ENCODE data around the gene ANTXR1. TPM values are rescaled to one million over a fixed set of nuclear protein-coding genes. Genes with fewer than 3 reads are reported as not detected.

Gene ANTXR1
- total and polyA plus RNA-seq, 2 experiments from 2014 or later: 24.0 to 36.0 TPM

DNA sequence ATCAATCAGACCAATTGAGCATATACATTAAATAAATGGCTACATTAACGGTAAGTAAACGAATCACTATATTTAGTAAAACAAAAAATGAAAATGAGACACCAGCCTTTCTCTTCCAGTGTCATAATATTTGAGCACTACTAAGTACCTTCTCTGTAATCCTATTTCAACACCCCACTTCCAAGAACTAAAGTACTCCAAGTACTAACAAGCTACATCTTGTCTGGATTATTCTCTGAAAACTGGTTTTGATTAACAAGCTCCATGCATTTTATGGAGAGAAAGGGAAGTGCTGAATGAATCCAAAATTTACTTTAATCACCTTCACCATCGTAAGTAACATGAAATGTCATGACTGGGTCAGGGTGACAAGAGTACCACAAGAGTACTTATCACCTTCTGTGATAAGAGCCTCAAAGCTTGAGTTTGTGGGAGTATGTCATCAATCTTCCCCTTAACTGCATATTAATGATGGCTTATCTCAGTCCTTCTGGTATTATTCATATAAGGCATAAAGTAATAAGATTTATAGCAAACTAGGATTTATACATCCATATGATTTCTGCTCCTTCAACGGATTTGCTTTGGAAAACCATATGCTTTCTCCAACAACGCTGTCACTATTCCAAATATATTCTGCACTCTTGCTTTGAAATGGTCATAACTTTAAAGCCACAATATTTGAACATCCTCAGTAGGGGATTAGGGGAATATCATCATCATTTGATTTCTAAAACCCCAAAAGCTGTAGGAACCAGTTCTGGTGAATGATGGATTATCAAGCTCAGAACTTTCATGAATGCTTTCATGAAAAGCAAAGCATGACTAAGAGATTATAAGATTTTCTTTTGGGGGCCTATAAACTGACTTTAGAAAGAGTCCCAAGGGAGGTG, 127.0 kb downstream of the ANTXR1 start:
- DNase-seq (ENCODE audit: low read depth in 1 of 2, low spot score in 1 of 2): no peak
- Histone ChIP-seq H3K4me3 (no peak overlapping the region), H3K27ac (no peak overlapping the region), H3K4me1 (ENCODE audit: low read depth) (no peaks in the 10 kb centered on the region), H3K27me3 (no peaks in the 10 kb centered on the region), H3K9me3 (ENCODE audit: low read depth) (no peaks in the 10 kb centered on the region), H3K36me3 (no peaks in the 10 kb centered on the region)
- TF ChIP-seq, protein P1, sequence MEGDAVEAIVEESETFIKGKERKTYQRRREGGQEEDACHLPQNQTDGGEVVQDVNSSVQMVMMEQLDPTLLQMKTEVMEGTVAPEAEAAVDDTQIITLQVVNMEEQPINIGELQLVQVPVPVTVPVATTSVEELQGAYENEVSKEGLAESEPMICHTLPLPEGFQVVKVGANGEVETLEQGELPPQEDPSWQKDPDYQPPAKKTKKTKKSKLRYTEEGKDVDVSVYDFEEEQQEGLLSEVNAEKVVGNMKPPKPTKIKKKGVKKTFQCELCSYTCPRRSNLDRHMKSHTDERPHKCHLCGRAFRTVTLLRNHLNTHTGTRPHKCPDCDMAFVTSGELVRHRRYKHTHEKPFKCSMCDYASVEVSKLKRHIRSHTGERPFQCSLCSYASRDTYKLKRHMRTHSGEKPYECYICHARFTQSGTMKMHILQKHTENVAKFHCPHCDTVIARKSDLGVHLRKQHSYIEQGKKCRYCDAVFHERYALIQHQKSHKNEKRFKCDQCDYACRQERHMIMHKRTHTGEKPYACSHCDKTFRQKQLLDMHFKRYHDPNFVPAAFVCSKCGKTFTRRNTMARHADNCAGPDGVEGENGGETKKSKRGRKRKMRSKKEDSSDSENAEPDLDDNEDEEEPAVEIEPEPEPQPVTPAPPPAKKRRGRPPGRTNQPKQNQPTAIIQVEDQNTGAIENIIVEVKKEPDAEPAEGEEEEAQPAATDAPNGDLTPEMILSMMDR (IDR thresholded peaks at IDR 0.05; ENCODE audit: low read depth, low read length): no peak

DNA sequence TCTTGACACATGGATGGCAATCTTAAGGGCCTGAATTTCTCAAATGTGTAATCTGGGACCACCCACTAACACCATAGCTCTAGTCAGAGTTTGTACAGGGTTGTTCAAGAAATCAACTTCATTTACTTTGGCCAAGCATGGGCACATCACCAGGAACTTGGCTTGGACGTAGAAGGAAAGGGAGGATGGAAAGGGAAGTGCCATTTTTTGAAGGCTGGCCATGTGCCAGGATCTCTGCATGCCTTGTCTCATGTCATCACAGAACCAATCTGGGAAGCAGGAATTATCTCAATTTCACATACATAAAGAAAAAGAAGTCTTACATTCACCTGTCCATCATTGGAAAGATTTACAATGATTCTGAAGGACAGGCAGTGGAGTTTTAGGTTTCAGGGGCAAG, 128.1 kb downstream of the ANTXR1 start:
- TF ChIP-seq, protein P1 (IDR thresholded peaks at IDR 0.05; ENCODE audit: low read depth, low read length): no peak
- Histone ChIP-seq H3K27me3 (no peaks in the 10 kb centered on the region), H3K9me3 (ENCODE audit: low read depth) (no peaks in the 10 kb centered on the region), H3K27ac (no peak overlapping the region), H3K4me1 (ENCODE audit: low read depth) (no peaks in the 10 kb centered on the region), H3K36me3 (no peaks in the 10 kb centered on the region), H3K4me3 (no peak overlapping the region)
- DNase-seq (ENCODE audit: low read depth in 1 of 2, low spot score in 1 of 2): peak in 1 of 2 donors; percentile 27

DNA sequence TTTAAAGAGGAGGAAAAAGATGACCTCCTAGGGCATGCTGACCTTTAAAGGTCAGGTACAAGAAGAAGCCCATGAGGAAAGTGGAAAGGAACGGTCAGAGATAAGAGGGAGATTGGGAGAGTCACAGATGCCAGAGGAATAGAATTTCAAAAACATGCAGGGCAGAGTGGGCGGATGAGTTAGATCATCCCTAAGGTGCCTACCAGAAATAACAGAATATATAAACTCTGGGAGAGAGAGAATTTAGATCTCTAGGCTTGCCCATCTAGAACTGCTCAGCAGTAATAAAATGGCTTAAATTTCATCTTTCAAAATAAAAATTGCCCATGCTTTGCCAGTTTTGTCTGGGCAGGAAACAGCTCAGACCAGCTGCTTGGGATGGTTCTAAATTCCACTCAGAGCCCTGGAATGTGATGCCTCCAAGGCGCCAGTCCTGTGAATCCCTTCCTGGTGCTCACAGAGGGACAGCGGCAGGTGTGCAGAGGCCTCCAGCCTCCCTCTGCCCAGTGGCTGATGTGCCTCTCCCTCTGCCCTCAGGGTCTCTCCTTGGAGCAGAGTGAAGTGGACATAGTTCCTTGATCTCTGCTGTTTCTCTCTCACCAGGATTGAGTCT, 130.9 kb downstream of the ANTXR1 start:
- Histone ChIP-seq H3K36me3 (no peaks in the 10 kb centered on the region), H3K4me1 (ENCODE audit: low read depth) (peaks cover 7% of the 10 kb centered on the region), H3K27me3 (no peaks in the 10 kb centered on the region), H3K27ac (no peak overlapping the region), H3K4me3 (no peak overlapping the region), H3K9me3 (ENCODE audit: low read depth) (no peaks in the 10 kb centered on the region)
- no peak for DNase-seq (ENCODE audit: low read depth in 1 of 2, low spot score in 1 of 2)
- TF ChIP-seq, protein P1 (IDR thresholded peaks at IDR 0.05; ENCODE audit: low read depth, low read length): no peak

DNA sequence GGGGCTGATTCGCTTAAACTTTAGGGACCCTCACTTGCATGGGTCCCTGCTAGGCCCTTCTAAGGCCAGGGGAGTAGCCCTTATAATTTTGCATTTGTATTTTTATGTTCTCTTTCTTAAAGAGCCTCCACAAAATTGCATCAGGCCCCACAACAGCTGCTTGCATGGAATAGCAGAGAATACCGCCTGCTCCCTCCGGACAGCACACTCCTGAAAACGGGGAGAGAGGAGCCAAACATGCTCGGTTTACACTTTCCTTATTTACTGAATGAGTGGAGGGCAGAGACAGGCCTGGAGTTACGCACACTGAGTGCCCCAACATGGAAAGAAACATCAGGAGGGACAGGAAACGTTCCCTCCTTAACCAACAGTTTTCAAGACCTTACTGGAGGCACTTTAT, 132.2 kb downstream of the ANTXR1 start:
- Histone ChIP-seq H3K9me3 (ENCODE audit: low read depth) (no peaks in the 10 kb centered on the region), H3K27ac (no peak overlapping the region), H3K4me1 (ENCODE audit: low read depth) (peaks cover 7% of the 10 kb centered on the region), H3K27me3 (no peaks in the 10 kb centered on the region), H3K4me3 (no peak overlapping the region), H3K36me3 (no peaks in the 10 kb centered on the region)
- DNase-seq (ENCODE audit: low read depth in 1 of 2, low spot score in 1 of 2): no peak
- TF ChIP-seq, protein P1 (IDR thresholded peaks at IDR 0.05; ENCODE audit: low read depth, low read length): no peak

DNA sequence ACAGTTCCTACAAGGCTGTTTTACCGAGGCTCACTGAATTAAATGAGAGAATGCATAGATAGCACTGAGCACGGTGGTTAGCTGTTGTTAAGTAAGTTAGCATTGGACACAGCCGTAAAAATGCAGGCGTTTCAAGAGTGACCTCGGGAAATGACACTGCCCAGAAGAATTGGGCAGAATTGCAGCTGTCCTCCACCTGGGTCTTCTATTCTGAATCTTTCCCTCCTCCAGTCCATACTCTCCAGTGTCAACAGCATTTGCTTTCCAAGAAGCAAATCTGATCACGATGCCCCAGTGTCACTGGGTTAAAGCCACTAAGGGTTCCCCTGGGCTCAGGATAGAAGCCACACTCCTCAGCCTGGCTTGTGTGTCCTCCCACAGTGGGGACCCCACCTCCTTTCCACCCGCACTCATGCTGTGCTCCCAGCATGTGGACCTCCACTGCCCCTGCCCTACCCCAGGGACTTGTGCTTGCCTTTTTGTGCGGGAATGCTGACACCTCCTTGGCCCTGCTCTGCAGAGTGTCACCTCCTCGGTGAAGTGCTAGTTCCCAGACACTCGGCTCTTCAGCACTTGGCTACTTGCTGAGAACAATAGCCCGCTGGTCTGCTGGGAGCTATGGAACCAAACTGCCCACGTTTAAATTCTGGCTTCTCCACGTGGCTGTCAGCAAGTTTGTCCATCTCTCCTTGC, 135.0 kb downstream of the ANTXR1 start:
- Histone ChIP-seq H3K36me3 (no peaks in the 10 kb centered on the region), H3K9me3 (ENCODE audit: low read depth) (no peaks in the 10 kb centered on the region), H3K4me3 (no peak overlapping the region), H3K27me3 (no peaks in the 10 kb centered on the region), H3K4me1 (ENCODE audit: low read depth) (peaks cover 7% of the 10 kb centered on the region), H3K27ac (peak overlapping the region; percentile 4)
- peak in 1 of 2 donors; percentile 48 for DNase-seq (ENCODE audit: low read depth in 1 of 2, low spot score in 1 of 2)
- TF ChIP-seq, protein P1 (IDR thresholded peaks at IDR 0.05; ENCODE audit: low read depth, low read length): no peak
